HuH-7 (cell line): ENCODE results near the gene ABLIM1.
A peak's percentile ranks its signal among the peaks of the same experiment; 100 is the strongest.

Source experiments
- DNase-seq: peaks from one replicate; pipeline ENCODE4 v3.0.0; 2011; ENCODE audit warnings: low spot score

Gene ABLIM1

DNA sequence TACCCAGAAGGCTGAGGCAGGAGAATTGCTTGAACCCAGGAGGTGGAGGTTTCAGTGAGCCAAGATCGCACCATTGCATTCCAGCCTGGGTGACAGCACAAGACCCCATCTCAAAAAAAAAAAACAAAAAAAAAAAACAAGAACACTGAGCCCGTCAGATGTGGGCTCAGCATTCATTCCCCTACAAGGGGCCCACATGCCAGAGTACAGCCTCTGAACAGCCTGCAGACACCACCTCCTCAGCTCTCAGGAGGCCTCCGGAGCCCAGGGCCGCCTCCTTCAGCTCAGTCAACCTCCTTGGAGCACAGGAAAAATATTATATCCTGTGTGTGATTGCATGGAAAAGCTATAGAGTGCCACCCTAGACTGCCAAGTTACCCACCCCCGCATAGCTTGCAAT, 112.3 kb downstream of the ABLIM1 start:
- DNase-seq, result no peak

DNA sequence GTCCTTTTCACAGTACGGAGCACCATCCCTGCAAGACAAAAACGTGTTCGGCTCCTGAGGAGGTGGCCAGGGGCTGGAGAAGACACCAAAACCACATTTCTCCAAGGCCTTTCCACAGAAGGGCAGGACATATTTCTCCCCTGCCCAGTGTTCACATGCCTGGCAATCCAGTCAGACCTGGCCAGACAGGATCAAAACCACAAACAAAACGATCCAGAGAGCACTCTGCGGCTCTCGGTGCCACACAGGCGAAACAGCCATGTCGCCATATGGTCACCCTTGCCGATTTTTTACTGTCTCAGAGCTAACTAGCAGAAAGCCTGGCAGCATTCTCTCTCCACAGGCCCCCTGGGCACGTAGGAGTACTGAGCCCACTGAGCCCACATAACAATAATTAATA, 113.0 kb downstream of the ABLIM1 start:
- no peak for DNase-seq

DNA sequence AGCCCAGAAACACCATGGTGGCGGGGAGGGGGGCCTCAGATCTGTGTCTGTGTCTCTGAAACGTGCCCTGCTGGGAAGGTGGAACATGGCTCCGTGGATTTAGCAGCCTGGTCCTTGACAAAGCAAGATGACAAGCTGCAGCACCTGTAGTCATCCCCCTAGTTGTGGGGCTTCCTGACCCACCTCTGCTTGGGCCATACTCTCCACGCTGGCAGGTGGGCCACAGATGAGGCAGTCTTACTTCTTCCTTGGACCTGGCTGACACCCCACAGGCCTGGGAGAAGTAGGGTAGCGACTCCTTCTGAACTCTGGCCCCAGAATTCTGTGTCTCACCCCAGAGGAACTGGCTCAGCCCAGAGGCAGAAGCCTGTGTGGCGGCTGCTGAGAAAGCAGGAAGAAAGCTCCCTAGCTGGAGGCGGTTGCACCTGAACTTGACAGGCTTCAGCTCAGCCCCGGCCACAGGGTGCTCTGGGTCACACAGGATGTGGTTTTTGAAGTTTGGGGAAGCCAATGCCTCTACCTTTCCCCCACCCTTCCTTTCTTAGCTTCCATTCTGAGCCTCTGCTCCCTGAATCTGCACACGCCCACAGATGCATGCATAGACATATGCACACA, 113.9 kb downstream of the ABLIM1 start:
- no peak for DNase-seq

DNA sequence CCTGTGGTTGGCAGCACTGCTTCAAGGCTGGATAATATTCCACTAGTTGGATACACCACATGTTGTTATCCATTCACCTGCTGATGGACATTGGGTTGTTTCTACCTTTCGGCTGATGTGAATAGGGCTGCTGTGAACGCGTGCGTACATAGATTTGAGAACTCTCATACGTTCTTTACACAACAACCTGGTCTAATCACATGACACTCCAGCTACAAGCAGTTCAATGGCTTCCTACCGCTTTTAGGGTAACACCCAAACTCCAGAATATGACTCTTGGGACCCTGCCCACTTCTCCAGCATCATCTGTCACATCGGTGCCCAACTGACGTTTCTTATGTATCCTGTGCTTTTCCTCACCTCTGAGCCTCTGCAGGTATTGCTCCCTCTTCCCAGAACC, 114.6 kb downstream of the ABLIM1 start:
- no peak for DNase-seq

DNA sequence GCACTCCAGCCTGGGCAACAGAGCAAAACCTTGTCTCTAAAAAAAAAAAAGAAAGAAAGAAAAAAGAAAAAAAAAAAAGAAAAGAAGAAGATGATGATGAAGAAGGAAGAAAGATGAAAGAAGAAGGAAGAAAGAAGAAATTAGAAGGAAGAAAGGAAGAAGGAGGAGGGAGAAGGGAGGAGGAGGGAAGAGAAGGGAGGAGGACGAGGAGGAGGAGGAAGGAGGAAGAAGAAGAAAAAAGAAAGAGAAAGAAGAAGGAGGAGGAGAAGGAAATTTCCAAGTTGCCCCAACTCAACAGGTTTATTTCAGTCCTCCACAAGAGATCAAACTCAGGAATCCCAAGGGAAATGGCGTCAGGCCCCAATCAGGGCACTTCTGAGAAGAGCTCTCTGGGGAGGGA, 115.7 kb downstream of the ABLIM1 start:
- no peak for DNase-seq

DNA sequence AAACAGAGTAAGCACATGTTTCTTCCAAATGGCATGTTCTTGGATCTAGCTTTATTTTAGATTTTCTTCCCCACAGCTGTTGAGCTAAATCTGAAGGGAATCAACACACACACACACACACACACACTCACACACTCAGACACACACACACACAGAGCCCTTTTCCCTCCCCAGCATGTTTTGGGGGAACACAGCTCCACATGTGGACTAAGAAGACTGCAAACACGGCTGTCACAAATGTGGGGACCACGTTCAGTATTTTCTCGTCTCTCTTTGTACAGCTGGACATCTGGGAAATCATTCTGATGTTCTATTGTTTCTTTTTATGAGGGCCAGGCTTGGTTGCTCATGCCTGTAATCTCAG, 116.3 kb downstream of the ABLIM1 start:
- no peak for DNase-seq

DNA sequence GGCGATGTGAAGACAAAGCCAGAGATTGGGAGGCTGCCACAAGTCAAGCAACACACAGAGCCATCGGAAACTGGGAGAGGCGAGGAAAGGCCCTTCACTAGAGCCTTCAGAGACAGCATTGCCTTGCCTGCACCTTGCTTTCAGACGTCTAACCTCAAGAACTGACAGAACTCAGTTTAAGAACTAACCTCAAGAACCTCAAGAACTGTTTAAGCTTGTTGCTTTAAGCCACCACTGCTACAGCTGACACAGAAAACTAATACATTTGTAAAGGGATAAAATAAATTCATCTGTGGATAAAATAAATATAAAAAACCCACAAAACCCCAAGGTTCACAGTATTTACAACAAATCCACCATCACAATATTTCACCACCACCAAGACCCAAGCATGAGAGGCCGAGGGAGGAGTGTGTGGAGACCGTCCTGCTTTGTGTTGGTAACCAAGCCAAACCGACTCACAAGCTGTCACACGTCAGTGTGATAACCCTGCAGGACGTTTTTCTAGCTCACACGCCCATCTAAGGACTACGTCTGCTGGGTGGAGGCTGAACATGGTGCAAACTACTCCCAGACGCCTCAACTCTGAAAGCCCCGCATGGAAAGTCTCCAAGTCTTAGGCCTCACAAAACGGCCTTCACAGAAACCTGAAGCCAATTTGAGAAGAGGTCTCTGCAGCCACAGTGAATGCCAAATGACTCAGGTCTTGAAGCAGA, 116.8 kb downstream of the ABLIM1 start:
- DNase-seq, result no peak

DNA sequence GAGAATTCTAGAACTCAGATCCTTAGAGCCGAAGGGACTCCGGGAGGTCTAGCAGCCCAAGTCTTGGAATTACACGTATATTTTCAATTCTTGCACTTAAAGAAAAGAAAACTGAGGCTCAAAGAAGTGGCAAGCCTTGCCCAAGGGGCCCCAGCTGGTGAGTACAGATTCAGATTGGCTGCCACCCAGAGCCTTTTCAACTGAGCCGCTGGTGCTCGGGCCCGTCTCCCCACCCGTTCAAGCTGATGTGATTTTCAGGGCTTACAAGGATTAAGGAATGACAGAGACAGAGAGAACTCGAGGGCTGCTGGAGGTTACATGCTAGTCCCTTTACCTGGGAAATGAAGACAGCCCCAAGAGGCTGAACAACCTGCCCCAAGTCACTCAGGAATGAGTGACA, 117.8 kb downstream of the ABLIM1 start:
- DNase-seq, result no peak

DNA sequence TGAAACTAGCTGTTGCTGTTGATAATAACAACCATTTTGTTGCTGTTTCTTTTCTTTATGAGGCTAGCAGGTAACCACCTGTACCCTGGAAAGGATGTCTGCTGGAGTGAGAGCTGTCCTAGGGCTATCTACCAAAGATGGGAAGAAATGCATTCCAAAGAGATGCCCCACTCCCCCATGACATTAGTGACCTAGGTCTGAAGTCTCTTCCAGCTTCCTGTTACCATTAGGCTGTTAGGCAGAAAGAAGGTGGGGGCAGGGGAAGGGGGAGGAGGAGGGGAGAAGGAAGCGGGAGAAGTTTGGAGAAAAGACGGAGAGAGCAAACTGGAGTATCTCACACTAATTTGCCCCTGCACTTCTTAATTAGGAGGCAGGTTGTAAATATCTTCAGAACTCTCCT, 118.5 kb downstream of the ABLIM1 start:
- no peak for DNase-seq

DNA sequence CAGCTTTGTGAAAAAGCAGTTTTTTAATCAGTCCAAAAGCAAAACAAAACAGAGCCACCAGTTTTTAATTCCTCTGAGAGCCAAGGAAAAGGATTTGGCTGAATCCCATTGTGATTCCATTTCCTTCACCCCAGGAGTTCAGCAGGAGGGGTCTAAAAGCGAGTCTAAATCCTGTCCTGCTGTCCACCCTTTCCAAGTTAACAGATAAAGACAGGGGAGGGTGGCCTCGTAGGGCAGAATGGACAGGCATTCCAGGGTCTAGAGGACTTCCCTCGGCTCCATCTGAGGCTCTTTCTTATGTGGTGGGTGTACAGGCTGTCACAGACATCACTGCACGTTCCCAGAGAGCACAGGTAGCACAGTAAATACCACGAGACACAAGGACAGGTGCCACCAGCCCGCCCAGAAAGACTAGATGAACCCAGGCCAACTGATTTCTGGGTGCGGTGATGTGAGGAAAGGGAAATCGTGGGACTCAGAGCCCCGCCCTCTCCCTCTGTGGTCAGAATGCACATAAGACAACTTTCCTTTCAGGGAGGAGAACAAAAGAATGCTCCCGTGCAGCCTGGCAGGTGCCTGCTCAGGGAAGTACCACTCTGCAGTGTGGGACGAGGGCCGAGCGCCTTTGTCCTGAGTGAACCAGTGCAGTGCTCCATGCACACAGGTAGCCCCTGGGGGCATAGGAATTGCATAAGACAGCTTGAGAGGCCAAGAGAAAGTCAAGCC, 119.7 kb downstream of the ABLIM1 start:
- DNase-seq, result no peak

DNA sequence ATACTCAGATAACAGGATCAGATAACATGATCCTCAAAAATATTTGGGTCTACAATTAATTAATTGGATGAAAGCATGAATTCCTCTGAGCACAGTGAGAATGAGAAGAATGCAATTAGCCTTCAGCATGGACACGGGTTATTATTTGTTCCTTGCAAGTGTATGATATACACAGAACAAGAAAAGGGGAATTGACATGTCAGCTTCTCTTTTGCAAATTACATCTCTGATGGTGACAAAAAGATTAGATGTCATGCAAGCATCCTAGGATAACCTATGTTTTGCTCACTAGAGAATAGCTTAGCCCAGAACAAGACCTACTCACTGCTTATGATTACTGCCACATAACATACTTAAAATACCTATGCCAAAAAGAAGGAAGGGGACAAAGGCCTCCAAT, 120.3 kb downstream of the ABLIM1 start:
- no peak for DNase-seq

DNA sequence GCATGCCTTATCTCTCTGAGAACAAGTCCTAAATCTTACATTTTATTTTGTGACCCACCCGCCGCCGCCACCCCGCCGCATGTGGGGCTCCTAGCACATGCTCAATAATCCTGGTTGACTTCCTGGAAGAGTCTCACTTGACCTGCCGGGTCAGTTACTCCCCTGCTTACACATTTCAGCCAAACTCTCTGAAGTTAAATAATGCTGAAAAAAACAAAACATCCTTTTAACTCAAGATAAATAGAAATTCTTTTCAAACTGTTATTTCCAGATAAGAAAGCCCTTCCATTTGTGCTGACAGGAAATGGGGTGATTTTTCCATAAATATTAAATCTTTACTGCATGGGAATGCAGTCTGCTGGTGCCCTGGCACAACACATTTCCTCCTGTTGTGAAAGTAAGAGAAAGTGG, 123.5 kb downstream of the ABLIM1 start:
- no peak for DNase-seq

DNA sequence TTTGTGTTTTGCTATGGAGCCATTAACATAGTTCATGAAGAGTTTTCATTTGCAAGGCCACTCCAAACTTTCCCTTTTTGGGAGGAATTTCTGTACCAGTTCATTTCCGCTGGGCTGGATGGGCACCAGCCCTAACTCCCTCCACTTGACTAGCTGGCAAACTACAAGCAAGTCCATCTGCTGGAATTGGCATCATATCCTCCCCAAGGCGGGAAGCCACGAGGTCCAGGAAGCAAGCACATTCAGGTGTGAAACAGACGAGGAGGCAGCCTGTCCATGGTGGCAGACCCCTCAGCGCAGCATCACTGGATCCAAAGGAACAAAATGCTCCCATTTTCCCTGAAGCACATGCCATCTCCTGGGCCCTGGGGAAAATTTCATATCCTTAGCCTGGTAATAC, 125.8 kb downstream of the ABLIM1 start:
- DNase-seq, result no peak

DNA sequence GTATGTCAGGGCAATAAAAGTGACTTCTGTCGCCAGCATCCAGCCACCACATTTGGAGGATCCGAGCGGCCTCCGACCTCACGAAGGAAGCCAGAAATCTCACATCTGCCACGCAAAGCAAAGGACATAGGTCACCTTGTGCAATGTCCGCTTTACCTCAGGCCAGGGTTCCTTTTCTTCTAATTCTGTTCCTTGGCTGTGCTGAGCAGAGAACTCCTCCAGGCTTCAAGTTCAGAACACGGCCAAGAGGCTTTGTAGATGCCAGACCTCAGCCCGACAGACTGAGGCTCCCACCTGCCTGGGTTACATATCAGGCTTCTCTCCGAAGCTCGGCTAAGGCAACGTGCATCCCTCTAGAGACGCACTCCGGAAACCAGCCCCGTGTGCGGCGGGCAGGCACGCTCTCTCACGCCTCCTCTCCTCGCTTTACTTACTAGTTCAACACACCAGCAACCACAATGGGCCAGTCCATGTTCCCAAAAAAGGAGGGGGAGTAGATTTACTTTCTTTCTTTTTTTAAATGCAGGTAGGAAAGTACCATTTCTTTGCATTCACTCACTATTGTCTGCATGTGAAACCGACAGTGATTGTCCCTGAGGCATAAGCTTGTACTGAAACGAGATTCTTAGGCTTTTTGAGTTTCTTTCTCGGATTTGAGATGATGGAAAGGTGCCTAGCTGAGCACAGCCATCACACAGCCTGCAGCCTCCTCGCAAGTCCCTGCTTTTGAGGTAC, 131.4 kb downstream of the ABLIM1 start:
- DNase-seq, result peak; percentile 81

DNA sequence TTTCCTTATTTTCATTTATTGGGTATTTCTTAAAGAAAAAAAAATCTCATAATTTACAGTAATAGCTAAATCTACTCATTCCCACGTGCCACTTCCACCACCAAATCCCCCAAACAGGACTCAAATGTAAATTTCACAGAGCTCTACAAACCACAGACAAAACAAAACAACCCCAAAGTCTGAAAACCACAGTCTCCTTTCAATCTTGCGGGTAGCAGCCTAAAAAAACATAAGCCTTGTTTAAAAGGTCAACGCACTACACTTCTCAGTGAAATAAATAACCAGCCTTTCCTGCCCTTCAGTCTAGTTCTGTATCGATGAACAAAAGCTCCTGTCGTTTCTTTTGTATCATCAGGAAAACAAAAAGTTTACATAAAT, 132.0 kb downstream of the ABLIM1 start:
- no peak for DNase-seq

DNA sequence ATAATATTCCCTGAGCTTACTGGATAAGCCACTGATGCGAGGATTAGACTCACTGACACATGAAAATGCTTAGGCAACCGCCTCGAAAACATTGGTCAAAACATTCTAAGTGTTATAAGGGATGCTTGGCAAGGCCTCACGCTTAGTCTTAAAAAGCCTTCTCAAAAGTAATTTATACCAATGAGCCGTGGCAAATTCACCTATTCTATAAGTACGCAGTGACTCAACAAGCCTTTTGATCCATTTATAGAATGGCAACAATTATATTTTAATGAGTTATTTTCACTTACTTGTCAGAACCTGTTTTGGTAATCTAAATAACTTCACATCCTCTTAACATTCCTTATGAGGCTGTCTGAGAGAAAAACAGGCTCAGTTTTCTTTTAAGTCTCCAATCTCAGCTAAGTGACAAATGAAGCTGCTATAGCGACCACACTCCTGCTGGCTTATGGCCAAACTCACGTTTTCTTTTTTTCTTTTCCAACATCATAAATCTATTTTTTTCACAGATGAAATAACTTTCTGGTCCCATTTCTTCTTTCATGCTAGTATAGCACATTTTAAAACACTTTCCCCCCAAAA, 132.6 kb downstream of the ABLIM1 start:
- DNase-seq, result no peak

DNA sequence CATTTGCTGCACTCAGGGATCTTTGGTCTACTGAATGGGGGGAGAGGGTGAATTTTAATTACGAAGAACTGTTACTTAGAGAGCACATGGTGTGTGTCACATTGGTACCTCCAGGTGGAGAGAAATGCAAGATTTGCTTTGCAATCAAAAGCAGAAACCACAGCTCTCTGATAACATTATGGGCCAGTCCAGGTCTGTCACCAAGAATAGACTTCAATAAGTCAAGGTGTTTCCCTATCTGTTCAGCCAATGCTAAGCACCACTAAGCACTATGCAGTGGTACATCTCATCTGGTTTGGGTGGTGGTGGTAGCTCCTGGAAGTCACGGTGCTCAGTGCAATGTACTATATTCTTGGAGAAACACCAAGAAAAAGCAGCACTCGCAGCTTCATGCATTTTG, 134.2 kb downstream of the ABLIM1 start:
- DNase-seq, result no peak

DNA sequence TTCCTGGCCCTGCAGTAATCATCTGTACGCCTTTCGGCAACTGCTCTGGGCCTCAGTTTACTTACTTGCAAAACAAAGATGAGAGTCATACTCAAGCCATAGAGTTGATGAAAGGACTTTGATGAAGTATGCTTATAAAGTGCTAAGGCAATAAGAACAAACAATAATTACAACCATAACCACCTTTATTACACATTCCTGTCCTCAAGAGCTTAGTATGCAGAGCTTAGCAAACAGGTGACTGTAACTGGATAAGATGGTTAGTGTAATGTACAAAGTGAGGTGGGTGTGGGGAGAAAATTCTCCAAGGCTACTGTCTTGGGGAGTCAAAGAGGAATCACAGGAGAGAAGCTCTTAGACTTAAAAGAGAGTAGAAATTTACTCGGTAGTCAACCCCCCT, 136.8 kb downstream of the ABLIM1 start:
- no peak for DNase-seq

DNA sequence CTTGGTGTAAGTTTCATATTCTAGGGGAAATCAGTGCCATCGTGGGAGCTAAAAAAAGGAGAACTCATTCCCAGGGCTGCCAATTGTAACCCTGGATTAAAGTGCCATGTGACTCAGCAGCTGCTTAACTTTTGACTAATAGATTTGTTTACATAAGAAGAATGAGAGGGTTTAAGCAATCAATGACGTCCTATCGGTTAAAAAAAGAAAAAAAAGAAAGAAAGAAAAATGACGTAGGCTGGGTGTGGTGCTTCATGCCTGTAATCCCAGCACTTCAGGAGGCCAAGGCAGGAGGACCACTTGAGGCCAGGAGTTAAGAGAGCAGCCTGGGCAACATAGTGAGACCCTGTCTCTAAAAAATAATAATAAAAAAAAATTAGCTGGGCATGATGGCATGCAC, 137.6 kb downstream of the ABLIM1 start:
- DNase-seq, result no peak

DNA sequence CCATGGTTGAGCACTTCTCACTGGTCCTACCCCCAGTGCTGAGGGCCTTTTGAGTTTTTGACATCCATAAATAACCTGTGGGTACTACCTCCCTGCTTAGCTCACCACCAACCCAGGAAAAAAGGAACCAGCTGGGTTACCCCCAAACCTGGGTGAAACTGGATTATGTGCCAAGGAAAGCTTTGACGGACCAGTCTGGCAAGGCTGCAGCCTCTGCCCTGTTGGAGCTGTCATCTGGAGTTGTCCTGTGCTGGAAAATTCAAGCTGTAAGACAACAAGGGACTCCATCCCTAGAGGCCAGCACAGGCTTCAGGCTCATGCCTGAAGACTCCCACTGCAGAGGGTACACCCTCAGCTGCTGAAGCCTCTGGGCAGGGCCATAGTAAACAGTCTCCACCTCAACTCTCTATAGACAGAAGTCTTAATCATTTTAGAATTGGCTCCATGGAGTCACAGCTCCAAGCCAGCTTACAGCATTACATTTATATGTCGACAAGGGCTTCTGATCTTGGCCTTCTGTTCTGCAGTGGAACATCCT, 138.2 kb downstream of the ABLIM1 start:
- no peak for DNase-seq

DNA sequence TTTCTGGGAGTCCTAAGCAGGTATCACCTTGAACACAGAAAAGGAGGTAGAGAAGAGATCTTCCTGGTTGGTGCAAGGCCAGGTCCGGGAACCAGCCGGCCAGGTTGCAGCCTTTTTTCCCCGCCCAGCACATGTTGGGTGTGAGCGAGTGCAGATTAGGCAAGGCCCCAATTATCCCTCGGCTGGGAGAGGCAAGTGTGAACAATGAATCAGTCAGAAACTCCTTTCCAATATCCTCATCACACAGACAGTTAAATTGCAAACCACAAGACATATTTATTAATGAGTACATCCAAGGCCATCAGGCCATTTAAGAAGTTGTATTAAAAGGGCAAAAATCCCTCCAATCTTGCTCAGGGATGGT, 138.8 kb downstream of the ABLIM1 start:
- no peak for DNase-seq
